A549 (cell line): ENCODE measurements around the gene PAX8. TPM values are rescaled to one million over a fixed set of nuclear protein-coding genes. Genes with fewer than 3 reads are reported as not detected.
A peak's percentile ranks its signal among the peaks of the same experiment; 100 is the strongest.

Experiments
- ATAC-seq, 2 experiments: fragments of 200-7000 bp in 1 of 2; fragments of >200 bp in 1 of 2; cut with Nextera tagmentation in 1 of 2; cut with Tn5 transposase in 1 of 2; 3 replicates each; pipeline versions ENCODE4 v1.8.0 to v1.9.1; 2018 to 2020; ENCODE audit warnings: mild to moderate bottlenecking in 1 of 2, moderate library complexity in 1 of 2
- CTCF ChIA-PET: fragments of 300-600 bp; sonication (Branson Sonifier 250); formaldehyde crosslinking; extraction: SDS; loops from one replicate; lab custom pipeline; 2021; ENCODE audit warnings: antibody characterized with exemption, inconsistent platforms; lab: Yijun Ruan, JAX
- POLR2A ChIA-PET: fragments of 350-600 bp; formaldehyde crosslinking; extraction: SDS; loops from one replicate; lab custom pipeline; 2021; ENCODE audit warnings: antibody characterized with exemption, inconsistent platforms; lab: Yijun Ruan, JAX
- DNase-seq, 2 experiments: peaks; one replicate each; pipeline versions ENCODE4 v3.0.0 to v3.0.0-alpha.2; 2011 to 2016; ENCODE audit warnings: low read depth in 1 of 2, low spot score in 1 of 2
- FAIRE-seq: peaks from 2 replicates; lab custom pipeline; 2011; peaks lifted over from hg19 to GRCh38; lab: Jason Lieb, UNC
- H3K27ac ChIP-seq, 2 experiments: fragments of >200 bp; sonication (Bioruptor Twin); formaldehyde crosslinking; 3 replicates each; pipeline ENCODE4 v1.5.1; 2016 to 2017
- H3K4me1 ChIP-seq: fragments of >200 bp; sonication (Bioruptor Twin); formaldehyde crosslinking; 3 replicates; pipeline ENCODE4 v1.6.1; 2016
- H3K4me2 ChIP-seq: fragments of >200 bp; sonication (Bioruptor Twin); formaldehyde crosslinking; 3 replicates; pipeline ENCODE4 v1.6.1; 2016
- H3K4me3 ChIP-seq: fragments of >200 bp; sonication (Bioruptor Twin); formaldehyde crosslinking; 3 replicates; pipeline ENCODE4 v1.5.1; 2016
- H3K9me3 ChIP-seq: fragments of >200 bp; sonication (Bioruptor Twin); formaldehyde crosslinking; 3 replicates; pipeline ENCODE4 v1.6.1; 2016
- BCL3 ChIP-seq: fragments of >200 bp; sonication (Bioruptor Twin); formaldehyde crosslinking; IDR thresholded peaks from 3 replicates; pipeline ENCODE4 v1.6.1; 2016
- BHLHE40 ChIP-seq: IDR thresholded peaks from 2 replicates; pipeline ENCODE4 v1.6.1; 2012; ENCODE audit warnings: low read depth, low read length, inconsistent platforms
- CEBPB ChIP-seq, 2 experiments: fragments of >200 bp in 1 of 2; sonication (Bioruptor Twin) in 1 of 2; formaldehyde crosslinking in 1 of 2; IDR thresholded peaks; 2 replicates each; pipeline ENCODE4 v1.6.1; 2012 to 2016
- CHD2 ChIP-seq: fragments of 150-350 bp; IDR thresholded peaks from 2 replicates; pipeline ENCODE4 v1.6.1; 2014; ENCODE audit warnings: low read length; ENCODE audit not compliant: partially characterized antibody
- CTCF ChIP-seq: fragments of >200 bp; sonication (Bioruptor Twin); formaldehyde crosslinking; IDR thresholded peaks from 3 replicates; pipeline ENCODE4 v1.5.1; 2016
- EP300 ChIP-seq, 2 experiments: fragments of >200 bp; sonication (Bioruptor Twin); formaldehyde crosslinking; IDR thresholded peaks; 2 replicates in 1 of 2; 3 replicates in 1 of 2; pipeline ENCODE4 v1.6.1; 2016 to 2017
- FOSL2 ChIP-seq, 2 experiments: fragments of 450-650 bp in 1 of 2; fragments of >200 bp in 1 of 2; sonication (Bioruptor Twin) in 1 of 2; formaldehyde crosslinking; IDR thresholded peaks; 2 replicates each; pipeline versions ENCODE4 v1.5.0 to v1.6.1; 2016 to 2020; ENCODE audit warnings: mild to moderate bottlenecking in 1 of 2, moderate library complexity in 1 of 2
- GATA3 ChIP-seq: IDR thresholded peaks from 2 replicates; pipeline ENCODE4 v1.6.1; 2012; ENCODE audit warnings: borderline replicate concordance
- HOXB5 ChIP-seq: fragments of 250-450 bp; sonication (Bioruptor Pico); IDR thresholded peaks from 2 replicates; pipeline ENCODE4 v1.5.0; 2020; ENCODE audit warnings: mild to moderate bottlenecking, moderate library complexity
- JUN ChIP-seq, 2 experiments: fragments of >200 bp; sonication (Bioruptor Twin); formaldehyde crosslinking; IDR thresholded peaks; 2 replicates in 1 of 2; 3 replicates in 1 of 2; pipeline ENCODE4 v1.6.1; 2016 to 2017
- MAX ChIP-seq: IDR thresholded peaks from 2 replicates; pipeline ENCODE4 v1.6.1; 2012
- MYC ChIP-seq: IDR thresholded peaks from 2 replicates; pipeline ENCODE4 v1.6.1; 2012; ENCODE audit warnings: mild to moderate bottlenecking, inconsistent platforms, low read length, improper control_type of control experiment, borderline replicate concordance
- PHF8 ChIP-seq: fragments of 200-600 bp; sonication (generic); IDR thresholded peaks from 2 replicates; pipeline ENCODE4 v1.6.1; 2016; ENCODE audit warnings: low read depth, mild to moderate bottlenecking, antibody characterized with exemption, moderate library complexity, borderline replicate concordance
- POLR2A ChIP-seq: IDR thresholded peaks from 2 replicates; pipeline ENCODE4 v1.6.1; 2012; ENCODE audit warnings: mild to moderate bottlenecking, low read length
- POLR2AphosphoS2 ChIP-seq: conservative IDR thresholded peaks from 2 replicates; pipeline ENCODE4 v1.6.1; 2012; ENCODE audit warnings: low read length, improper control_type of control experiment, inconsistent platforms
- RAD21 ChIP-seq, 2 experiments: fragments of >200 bp in 1 of 2; sonication (Bioruptor Twin) in 1 of 2; formaldehyde crosslinking in 1 of 2; IDR thresholded peaks in 1 of 2; conservative IDR thresholded peaks in 1 of 2; 2 replicates in 1 of 2; 3 replicates in 1 of 2; pipeline ENCODE4 v1.6.1; 2012 to 2018; ENCODE audit warnings: inconsistent platforms in 1 of 2
- RCOR1 ChIP-seq: fragments of 150-350 bp; IDR thresholded peaks from 2 replicates; pipeline ENCODE4 v1.6.1; 2014; ENCODE audit warnings: antibody characterized with exemption, low read length, low read depth
- REST ChIP-seq: fragments of 200-600 bp; sonication (generic); IDR thresholded peaks from 2 replicates; pipeline ENCODE4 v1.6.1; 2016; ENCODE audit warnings: antibody characterized with exemption, mild to moderate bottlenecking, moderate library complexity
- SMC3 ChIP-seq: fragments of >200 bp; sonication (Bioruptor Twin); formaldehyde crosslinking; IDR thresholded peaks from 3 replicates; pipeline ENCODE4 v1.6.1; 2018; ENCODE audit warnings: inconsistent platforms
- USF2 ChIP-seq: fragments of 450-650 bp; IDR thresholded peaks from 2 replicates; pipeline ENCODE4 v1.6.1; 2014; ENCODE audit warnings: antibody characterized with exemption
- ZFP36 ChIP-seq: fragments of 450-650 bp; IDR thresholded peaks from 2 replicates; pipeline ENCODE4 v1.6.1; 2014; ENCODE audit warnings: borderline replicate concordance; ENCODE audit not compliant: partially characterized antibody
- ZSCAN20 ChIP-seq: fragments of 250-450 bp; sonication (Bioruptor Pico); IDR thresholded peaks from 2 replicates; pipeline ENCODE4 v1.8.0; 2022; ENCODE audit warnings: mild to moderate bottlenecking, moderate library complexity
- WGBS: methylation state at CpG from one replicate; pipeline ENCODE4 v1.1.6; 2017; ENCODE audit errors: missing lambda C conversion rate; 5-methylcytosine and 5-hydroxymethylcytosine counted together
- polyA plus RNA-seq, 4 experiments: library from polyadenylated mRNA; depleted of rRNA in 3 of 4; stranded (reverse); fragments of >200 nt; fragmentation: RNase III in 1 of 4; extraction: RNeasy Plus Mini Kit Qiagen cat#74134 plus additional on column Dnase treatment in 1 of 4; gene quantifications; 2 replicates in 3 of 4; 3 replicates in 1 of 4; pipeline ENCODE4 v1.2.3, GENCODE V29; 2011 to 2017
- TF ChIP-seq, protein P1 (sequence below): IDR thresholded peaks from 2 replicates; pipeline ENCODE4 v1.6.1; 2012; ENCODE audit warnings: low read depth, borderline replicate concordance

PAX8 gene
- polyA plus RNA-seq, 2 of the 4 experiments (the other 2 are of a cell fraction), result 0.71 to 0.81 TPM

GRCh38 chr2:113283704-113284284 lies 5.1 kb upstream of the PAX8 start (continued):
- TF ChIP-seq USF2 (no peak), GATA3 (peak; percentile 90)
- TF ChIP-seq, protein P1, sequence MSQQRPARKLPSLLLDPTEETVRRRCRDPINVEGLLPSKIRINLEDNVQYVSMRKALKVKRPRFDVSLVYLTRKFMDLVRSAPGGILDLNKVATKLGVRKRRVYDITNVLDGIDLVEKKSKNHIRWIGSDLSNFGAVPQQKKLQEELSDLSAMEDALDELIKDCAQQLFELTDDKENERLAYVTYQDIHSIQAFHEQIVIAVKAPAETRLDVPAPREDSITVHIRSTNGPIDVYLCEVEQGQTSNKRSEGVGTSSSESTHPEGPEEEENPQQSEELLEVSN, result 0 out of 2 replicates have a peak, but pooled peaks have one; percentile 35

DNA sequence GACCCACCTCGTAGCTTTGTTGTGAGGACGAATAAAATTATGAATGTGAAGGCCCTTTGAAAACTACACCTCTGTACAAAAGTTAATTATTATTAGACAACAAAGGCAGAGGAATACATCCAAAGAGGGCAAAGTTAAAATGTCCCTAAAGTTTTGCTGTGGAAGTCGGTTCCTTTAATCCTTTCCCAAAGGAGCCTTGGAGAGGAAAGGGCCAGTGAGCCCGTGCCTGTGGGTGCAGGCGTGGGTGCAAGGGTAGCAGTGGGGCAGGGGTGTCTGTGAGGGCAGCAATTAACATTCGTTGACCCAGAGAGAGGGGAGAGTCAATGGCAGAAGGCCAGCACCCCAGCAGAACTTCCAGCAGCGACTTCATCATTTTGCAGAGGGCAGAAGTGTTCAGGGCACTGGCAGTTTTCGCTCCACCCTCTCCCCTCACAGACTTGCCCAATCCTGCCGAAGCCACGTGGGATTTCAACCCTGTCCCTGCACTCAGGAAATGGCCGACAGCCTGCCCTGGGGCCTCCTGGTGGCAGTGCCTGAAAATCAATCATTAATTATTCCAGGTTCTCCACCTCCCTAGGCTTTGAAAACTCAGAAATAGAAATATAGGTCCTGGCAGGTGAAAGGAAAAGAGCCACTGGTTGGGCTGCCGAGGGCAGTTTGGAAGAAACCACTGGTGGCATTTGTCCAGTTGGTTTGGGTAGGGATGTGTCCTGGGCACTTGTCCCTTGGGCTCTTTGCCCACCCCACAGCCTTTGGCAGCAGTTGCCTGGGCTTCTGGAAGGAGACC lies 4.2 kb upstream of the PAX8 start:
- WGBS, result 8% methylated on average over 12 of the region's 12 CpGs
- Histone ChIP-seq H3K4me2 (peak overlapping the region; percentile 81), H3K4me3 (no peak overlapping the region; the same call in 2 of the 3 replicates), H3K4me1 (peaks cover 77% of the 10 kb centered on the region), H3K9me3 (no peaks in the 10 kb centered on the region), H3K27ac (peak overlapping the region; percentile 98 to 99)
- peak; percentile 89 to 94 for DNase-seq
- CTCF ChIA-PET, result interaction anchor here (0.7 to 3.1 kb wide), 17 partner anchors 10 to 658 kb away, joined by 3 to 21 read pairs (median 4); no protein-coding TSS in a partner anchor
- POLR2A ChIA-PET, result interaction anchor here (1.2 to 1.4 kb wide), 3 partner anchors 40 to 46 kb away, joined by 5 to 12 read pairs (median 6); no protein-coding TSS in a partner anchor
- peak; percentile 49 for FAIRE-seq
- ATAC-seq, result peak; percentile 80 to 85
- TF ChIP-seq CEBPB (IDR thresholded peaks at IDR 0.05) (peak; percentile 77 to 91), CTCF (peak; percentile 35; the same call in 1 of the 3 replicates), POLR2A (peak; percentile 26; the same call in 1 of the 2 replicates), FOSL2 (IDR thresholded peaks at IDR 0.05) (no peak), FOSL2 (CRISPR knock-in tag; IDR thresholded peaks at IDR 0.05) (peak; percentile 13; the same call in 1 of the 2 replicates), JUN (IDR thresholded peaks at IDR 0.05) (peak in 1 of 2 experiments; percentile 60; a peak in 2 of 5 replicates), BHLHE40 (no peak), BCL3 (0 out of 3 replicates have a peak, but pooled peaks have one; percentile 69), HOXB5 (CRISPR knock-in tag) (0 out of 2 replicates have a peak, but pooled peaks have one; percentile 22), EP300 (IDR thresholded peaks at IDR 0.05) (peak in 1 of 2 experiments; percentile 69; a peak in 3 of 5 replicates), USF2 (peak; percentile 59), POLR2AphosphoS2 (no peak), MAX (peak; percentile 97), MYC (peak; percentile 71; the same call in 1 of the 2 replicates), RCOR1 (no peak), ZSCAN20 (CRISPR knock-in tag) (no peak), SMC3 (peak; percentile 78), PHF8 (no peak), CHD2 (no peak), ZFP36 (no peak), REST (no peak), RAD21 (conservative IDR thresholded peaks at IDR 0.05 in 1 of 2, IDR thresholded peaks at IDR 0.05 in 1 of 2) (peak; percentile 43 to 65)
- TF ChIP-seq, protein P1, result peak; percentile 56; the same call in 1 of the 2 replicates
